HG02678 (cell line): ENCODE data around the gene JMY.

Experiments
- ATAC-seq: cut with Tn5 transposase; IDR thresholded peaks from one replicate; pipeline ENCODE4 v1.9.1; 2021; ENCODE audit warnings: mild to moderate bottlenecking, moderate library complexity; ENCODE audit not compliant: unreplicated experiment

Gene JMY, protein sequence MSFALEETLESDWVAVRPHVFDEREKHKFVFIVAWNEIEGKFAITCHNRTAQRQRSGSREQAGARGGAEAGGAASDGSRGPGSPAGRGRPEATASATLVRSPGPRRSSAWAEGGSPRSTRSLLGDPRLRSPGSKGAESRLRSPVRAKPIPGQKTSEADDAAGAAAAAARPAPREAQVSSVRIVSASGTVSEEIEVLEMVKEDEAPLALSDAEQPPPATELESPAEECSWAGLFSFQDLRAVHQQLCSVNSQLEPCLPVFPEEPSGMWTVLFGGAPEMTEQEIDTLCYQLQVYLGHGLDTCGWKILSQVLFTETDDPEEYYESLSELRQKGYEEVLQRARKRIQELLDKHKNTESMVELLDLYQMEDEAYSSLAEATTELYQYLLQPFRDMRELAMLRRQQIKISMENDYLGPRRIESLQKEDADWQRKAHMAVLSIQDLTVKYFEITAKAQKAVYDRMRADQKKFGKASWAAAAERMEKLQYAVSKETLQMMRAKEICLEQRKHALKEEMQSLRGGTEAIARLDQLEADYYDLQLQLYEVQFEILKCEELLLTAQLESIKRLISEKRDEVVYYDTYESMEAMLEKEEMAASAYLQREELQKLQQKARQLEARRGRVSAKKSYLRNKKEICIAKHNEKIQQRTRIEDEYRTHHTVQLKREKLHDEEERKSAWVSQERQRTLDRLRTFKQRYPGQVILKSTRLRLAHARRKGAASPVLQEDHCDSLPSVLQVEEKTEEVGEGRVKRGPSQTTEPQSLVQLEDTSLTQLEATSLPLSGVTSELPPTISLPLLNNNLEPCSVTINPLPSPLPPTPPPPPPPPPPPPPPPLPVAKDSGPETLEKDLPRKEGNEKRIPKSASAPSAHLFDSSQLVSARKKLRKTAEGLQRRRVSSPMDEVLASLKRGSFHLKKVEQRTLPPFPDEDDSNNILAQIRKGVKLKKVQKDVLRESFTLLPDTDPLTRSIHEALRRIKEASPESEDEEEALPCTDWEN

DNA sequence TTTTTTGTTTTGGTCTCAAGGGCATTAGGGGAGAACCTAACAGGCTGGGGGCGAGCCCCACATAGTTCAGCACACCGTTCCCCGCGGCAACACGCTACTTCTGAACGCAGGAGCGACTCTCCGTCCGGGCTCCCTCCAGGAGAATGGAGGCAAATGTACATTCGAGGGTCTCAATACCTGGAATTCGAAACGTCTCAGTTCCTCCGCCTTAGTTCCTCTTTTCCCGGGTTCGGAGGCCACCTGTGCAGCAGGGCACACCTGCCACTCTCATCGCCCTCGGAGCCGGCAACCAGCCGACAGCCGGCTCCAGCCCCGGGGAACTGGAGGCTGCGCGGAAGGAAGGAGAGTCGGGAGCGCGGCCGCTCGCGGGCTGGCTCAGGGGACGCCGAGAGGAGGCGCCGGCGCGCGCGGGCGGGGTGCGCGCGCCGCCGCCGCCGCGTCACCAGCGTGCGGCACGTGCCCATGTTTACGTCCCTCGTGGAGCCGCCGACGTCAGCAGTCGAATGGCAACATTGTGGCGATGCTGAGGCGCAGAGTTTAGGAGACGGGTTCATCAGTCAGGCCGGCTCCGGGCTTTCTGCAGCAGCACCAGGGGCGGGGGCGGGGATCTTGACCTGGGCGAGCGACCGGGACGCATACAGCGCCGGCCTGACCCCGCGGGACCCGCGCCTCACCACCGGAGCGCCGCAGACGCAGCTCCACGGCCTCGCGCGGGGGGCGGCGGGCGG lies at the start of gene JMY:
JMY (plus strand) TSS at position 498 of the 728 bp plus-strand sequence. CDS start 520 bp downstream, outside the sequence.
- ATAC-seq, result peak; percentile 78

- ATAC-seq, result no peak
These were observed 49.5 kb upstream of the JMY start for GRCh38 chr5:79186455-79186854.

DNA sequence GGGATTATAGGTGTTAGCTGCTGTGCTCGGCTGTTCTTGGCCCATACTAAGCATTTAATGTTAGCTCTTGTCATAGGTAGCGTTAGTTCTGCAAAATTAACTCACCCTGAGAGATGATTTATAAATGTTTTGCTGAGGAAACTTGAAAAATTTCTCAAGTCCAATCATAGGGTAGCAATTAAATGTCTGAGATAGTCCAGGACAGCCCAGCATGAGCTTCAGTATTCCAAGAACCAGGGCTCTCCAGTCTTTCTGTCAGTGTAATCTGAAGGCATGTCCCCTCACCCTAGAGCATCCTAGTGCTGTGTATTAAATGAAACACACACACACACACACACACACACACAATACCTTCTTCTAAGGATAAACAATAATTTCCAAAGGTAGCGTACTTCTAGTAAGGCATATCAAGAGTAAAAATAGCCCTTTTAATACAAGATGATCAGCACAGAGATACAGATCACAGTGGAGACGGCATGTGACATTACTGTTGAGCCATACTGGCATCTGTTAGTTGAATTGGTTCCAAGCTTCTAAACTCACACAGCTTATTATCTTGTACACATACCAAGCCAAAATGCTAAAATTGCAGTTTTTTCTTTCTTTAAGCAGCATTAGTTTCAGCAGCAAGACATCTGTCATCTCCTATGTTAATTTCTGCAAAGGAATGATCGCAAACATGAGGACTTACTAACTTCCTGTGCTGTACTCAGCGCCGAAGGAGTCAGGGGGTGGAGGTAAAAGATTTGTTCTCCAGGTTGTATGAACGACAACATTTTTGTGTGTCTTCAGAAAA lies 46.3 kb upstream of the JMY start:
- ATAC-seq, result no peak

DNA sequence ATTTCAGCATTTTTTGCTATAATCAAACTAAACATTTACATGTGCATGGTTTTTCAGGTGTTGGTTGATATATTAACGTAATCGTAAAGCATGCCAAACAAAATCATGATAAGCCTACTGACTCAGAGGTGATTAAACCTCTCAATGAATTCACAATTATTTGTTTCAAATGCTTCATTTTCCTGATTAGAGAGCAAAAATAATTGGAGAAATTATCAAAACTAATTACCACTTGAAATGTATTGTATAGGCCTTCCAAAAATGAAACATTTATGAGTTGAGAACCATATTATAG lies 45.7 kb upstream of the JMY start:
- no peak for ATAC-seq

GRCh38 chr5:79191457-79191856 lies 44.5 kb upstream of the JMY start:
- no peak for ATAC-seq

- no peak for ATAC-seq
These were observed 42.3 kb upstream of the JMY start for GRCh38 chr5:79193643-79194042.

- ATAC-seq, result no peak
These were observed 35.3 kb upstream of the JMY start for GRCh38 chr5:79200573-79201183.

- ATAC-seq, result no peak
These were observed 34.7 kb upstream of the JMY start for GRCh38 chr5:79201206-79201605.

GRCh38 chr5:79202076-79202475 lies 33.9 kb upstream of the JMY start:
- ATAC-seq, result no peak

DNA sequence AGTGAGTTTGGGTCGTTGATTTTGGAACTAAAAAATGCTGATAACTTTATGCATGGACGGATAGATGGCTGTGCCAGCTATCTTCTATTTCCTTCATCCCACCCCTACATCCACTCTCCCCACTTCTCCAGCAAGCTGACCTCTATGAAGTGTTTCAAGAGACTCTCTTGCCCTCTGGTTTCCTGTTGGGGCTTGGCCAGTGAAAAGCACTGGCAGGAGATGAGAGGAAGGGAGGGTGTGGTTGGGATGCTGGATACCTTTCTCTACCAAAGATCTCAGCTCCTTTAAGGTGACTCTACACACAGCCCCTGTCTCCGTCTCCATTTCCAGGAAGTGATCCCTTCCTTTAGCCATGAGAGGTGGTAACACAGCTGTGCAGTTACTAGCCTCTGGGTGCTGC lies 30.0 kb upstream of the JMY start:
- ATAC-seq, result no peak

GRCh38 chr5:79206541-79206940 lies 29.4 kb upstream of the JMY start:
- ATAC-seq, result no peak

DNA sequence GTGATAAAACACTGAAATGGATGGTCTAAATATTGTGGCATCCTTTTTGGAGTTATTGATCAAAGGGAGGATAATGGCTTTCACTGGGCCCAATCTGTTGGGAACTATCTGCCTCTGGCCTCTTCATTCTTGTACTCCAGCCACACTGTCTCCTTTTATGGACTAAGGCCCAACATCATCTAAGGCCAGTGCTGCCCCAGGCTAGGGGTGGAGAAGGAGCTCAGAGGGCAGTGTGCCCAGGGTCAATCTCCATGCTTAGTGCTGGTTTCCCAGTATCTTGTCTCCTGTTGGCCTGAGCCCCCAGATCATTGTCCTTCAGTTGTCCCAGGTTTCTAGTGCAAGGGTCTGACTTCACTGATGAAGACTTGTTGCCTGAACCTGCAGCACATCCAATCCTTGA lies 26.4 kb upstream of the JMY start:
- no peak for ATAC-seq

- no peak for ATAC-seq
These were observed 11.5 kb upstream of the JMY start for GRCh38 chr5:79224286-79224984.

GRCh38 chr5:79225026-79225425 lies 10.9 kb upstream of the JMY start:
- ATAC-seq, result no peak

- ATAC-seq, result no peak
These were observed 10.5 kb upstream of the JMY start for GRCh38 chr5:79225441-79225840.

GRCh38 chr5:79227484-79228025 lies 8.4 kb upstream of the JMY start:
- no peak for ATAC-seq

- peak; percentile 77 for ATAC-seq
These were observed 6.4 kb upstream of the JMY start for GRCh38 chr5:79229357-79230174.

GRCh38 chr5:79235261-79235633 lies 684 bp upstream of the JMY start:
- no peak for ATAC-seq
